NCI-H2107 (cell line): Measurements from ENCODE around the gene C1orf210.

Experiments used
- DNase-seq: peaks from one replicate; lab custom pipeline; 2025; lab: John Stamatoyannopoulos, UW

The C1orf210 gene

DNA sequence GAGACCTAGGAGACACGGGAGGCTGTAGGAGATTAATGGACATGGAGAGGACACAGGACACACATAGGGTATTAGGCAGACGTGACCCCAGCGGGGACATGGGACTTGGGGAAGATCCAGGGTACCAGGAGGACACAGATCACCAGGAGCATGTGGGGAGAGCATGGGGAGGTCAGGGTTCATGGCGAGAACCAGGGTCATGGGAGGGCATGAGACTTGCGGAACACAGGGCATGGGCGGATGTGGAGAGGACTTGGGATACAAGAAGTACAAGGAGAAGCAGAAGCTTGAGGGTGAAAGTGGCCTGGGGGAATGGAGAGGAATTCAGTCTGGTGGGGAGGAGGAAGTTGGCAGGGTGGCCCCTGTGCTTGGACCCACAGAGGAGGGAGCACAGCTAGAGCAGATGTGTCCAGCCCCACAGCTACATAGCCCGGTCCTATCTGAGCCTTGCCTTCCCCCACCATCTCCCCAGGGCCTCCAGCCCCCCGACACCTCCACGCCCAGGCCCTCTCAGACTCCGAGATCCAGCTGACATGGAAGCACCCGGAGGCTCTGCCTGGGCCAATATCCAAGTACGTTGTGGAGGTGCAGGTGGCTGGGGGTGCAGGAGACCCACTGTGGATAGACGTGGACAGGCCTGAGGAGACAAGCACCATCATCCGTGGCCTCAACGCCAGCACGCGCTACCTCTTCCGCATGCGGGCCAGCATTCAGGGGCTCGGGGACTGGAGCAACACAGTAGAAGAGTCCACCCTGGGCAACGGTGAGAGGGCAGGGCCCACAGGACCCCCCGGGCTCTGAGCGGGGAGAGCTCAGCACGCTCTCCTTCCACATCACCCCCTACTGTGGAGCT, 27.5 kb upstream of the C1orf210 start:
- DNase-seq: no peak

- DNase-seq: no peak
Measured at GRCh38 chr1:43312212-43312623, 26.8 kb upstream of the C1orf210 start.

GRCh38 chr1:43311521-43311920, 26.1 kb upstream of the C1orf210 start:
- DNase-seq: no peak

DNA sequence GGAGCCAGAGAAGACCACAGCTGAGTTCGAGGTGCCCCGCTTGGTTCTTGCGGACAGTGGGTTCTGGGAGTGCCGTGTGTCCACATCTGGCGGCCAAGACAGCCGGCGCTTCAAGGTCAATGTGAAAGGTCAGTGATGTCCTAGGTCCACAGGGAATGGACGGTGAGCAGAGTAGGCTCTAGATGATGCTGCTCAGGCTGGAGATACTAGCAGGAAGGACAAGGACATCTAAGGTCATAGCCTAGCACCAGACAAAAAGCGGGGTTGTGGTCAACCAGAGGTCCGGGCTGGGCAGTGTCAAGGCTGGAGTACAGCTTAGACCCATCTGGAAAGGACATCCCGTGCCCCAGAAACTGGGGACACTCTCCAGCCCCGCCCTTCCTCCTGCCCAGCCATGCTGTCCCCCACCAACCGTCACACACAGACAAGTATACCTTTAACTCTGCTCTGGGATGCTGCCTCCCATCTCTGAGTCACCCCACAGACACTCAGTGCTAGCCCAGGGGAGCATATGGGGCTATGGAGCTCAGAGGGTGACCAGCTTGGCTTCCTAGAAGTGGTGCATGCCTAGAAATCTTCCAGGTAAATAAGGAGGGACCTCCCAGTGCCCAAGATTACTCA, 24.1 kb upstream of the C1orf210 start:
- no peak for DNase-seq

- DNase-seq: no peak
Measured at GRCh38 chr1:43308635-43309404, 23.4 kb upstream of the C1orf210 start.

GRCh38 chr1:43307458-43308158, 22.2 kb upstream of the C1orf210 start:
- no peak for DNase-seq

DNA sequence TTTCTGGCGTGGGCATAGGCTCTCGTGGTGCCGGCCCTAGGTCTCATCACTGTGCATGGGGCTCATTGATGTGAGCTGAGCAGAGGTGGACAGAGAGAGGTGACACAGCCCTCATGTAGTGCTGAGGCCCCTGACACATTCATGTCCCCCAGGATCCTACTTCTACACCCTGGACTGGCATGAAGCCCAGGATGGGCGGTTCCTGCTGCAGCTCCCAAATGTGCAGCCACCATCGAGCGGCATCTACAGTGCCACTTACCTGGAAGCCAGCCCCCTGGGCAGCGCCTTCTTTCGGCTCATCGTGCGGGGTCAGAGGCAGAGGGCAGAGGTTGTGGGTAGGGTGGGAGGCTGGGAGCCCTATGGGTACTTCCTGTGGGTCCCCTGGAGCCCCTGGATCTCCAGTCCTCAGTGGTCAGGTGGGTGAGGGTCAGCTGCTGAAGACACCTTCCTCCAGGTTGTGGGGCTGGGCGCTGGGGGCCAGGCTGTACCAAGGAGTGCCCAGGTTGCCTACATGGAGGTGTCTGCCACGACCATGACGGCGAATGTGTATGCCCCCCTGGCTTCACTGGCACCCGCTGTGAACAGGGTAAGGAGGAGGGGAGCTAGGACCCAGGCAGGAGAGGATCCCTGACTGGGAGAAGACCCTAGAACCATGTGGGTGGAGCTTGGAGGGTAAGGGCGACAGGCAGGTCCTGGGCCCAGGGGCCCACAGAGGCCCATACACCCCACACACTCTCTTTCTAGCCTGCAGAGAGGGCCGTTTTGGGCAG, 21.5 kb upstream of the C1orf210 start:
- DNase-seq: no peak

- no peak for DNase-seq
Measured at GRCh38 chr1:43305926-43306687, 20.7 kb upstream of the C1orf210 start.

DNA sequence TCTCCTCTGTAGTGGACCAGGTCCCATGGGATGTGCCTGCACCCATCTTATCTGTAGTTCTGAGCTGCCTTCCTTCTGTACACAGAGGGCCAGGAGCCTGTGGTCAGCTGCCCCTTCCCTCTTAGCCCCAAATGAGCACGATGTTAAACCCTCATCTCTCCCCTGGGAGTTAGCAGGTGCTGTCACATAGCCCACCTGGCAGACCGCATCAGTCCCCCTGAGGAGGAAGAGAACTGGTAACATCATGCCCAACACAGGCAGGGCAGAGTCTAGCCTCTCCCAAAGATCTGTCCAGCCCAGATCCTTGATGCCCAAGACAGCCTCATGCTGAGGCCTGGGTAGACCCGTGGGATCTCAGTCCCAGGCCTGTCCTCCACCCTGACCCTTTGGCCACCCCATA, 20.1 kb upstream of the C1orf210 start:
- DNase-seq: no peak

- no peak for DNase-seq
Measured at GRCh38 chr1:43304771-43305300, 19.5 kb upstream of the C1orf210 start.

- DNase-seq: no peak
Measured at GRCh38 chr1:43304314-43304681, 18.9 kb upstream of the C1orf210 start.

- no peak for DNase-seq
Measured at GRCh38 chr1:43303471-43304313, 18.3 kb upstream of the C1orf210 start.

GRCh38 chr1:43302721-43303470, 17.5 kb upstream of the C1orf210 start:
- DNase-seq: no peak

GRCh38 chr1:43302201-43302600, 16.8 kb upstream of the C1orf210 start:
- DNase-seq: no peak

DNA sequence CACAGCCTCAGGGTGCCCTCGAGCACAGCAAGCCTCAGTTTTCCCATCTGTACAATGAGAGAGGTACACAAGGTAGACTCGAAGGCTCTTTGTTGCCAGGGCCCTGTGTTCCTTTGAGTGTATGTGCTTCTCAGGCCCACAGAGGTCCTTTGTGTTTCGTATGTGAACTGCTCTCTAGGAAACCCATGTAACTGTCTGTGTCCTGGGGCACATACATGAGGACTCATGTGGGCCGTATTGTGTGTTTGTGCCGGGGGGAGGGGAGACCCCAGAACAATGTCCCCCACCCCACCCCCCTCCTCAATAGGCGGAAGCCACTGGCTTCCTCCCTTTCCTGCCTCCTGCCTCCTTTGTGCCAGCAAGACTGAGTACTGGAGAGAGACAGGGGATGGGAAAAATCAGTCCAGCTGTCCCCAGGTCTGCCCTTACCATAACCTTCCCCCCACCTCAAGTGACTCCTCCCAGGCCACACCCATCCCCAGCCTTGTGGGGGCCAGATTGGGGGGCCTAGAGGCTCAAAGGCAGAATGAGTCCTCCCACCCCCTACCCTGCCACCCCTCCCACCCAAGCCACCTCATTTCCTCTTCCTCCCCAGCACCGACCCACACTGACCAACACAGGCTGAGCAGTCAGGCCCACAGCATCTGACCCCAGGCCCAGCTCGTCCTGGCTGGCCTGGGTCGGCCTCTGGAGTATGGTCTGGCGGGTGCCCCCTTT, 15.2 kb upstream of the C1orf210 start, which contains the start of gene TIE1:
TSS of gene TIE1 (plus strand) at position 605 of the 717 bp plus-strand sequence. CDS start at position 695, 90 bp downstream.
- no peak for DNase-seq

GRCh38 chr1:43299101-43299500, 13.7 kb upstream of the C1orf210 start:
- no peak for DNase-seq

DNA sequence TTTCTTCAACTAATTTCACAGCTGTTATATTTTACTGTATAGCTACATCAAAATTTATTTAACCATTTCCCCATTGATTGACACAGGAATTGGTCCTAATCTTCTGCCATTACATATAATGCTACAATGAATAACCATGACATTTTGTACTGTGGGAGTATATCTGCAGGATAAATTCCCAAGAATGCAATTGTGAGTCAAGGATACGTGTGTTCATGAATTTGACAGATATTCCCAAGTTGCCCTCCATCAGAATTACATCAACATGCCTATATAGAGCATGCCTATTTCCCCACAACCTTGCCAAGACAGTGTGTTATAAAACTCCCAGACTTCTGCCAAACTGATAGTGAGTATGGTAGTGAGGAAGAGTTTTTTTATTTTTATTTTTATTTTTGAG, 12.7 kb upstream of the C1orf210 start:
- DNase-seq: no peak

DNA sequence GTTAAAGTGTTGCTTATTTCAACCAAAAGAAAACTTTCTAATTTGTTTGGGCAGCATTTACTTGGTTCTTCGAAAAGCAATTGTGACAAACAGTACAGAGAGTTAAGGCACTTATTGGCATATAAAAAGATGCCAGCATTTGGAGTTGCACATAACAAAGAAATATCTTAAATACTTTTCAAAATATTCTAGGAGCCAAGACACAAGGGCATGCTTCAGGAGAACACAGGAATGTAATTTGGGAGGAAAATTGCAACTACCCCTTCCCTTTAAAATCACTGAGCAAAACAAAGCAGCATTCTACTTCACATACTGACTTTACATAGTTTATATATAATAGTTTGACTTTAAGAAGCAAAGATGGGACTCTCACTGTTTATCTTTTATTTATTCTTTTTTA, 10.8 kb upstream of the C1orf210 start:
- no peak for DNase-seq
